NT2/D1 (cell line): ENCODE data around the gene CMTM5.

ENCODE experiments used
- SUZ12 ChIP-seq: IDR thresholded peaks from 2 replicates; pipeline ENCODE4 v1.6.1; 2011; ENCODE audit not compliant: insufficient read length, insufficient read depth; ENCODE audit errors: extremely low read depth
- YY1 ChIP-seq: IDR thresholded peaks from 2 replicates; pipeline ENCODE4 v1.6.1; 2011; ENCODE audit not compliant: insufficient read length, insufficient read depth
- ZNF274 ChIP-seq: IDR thresholded peaks from 2 replicates; pipeline ENCODE4 v1.6.1; 2011; ENCODE audit warnings: mild to moderate bottlenecking, low read depth, low read length

DNA sequence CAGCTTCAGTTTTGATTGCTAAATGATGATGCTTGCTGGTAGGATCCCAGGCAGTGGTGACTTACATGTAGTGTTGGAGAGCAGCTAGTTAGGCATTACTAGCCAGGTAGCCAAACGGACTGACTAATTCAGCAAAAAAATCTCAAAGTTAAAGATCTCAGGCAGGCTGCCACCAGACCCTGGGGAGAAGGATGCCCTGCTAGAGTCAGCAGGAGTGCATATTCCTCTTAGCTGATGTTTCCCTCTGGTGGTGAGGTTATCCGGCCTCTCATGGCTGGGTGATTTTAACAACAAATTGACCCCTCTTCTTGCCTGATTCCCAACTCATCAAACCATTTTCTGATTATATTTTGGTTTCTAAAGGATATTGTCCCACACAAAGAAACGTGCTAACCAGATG lies 14.6 kb upstream of the CMTM5 start:
- TF ChIP-seq YY1 (no peak), SUZ12 (no peak), ZNF274 (no peak)
